ENCODE measurements around the gene C2CD3. TPM values are rescaled to one million over a fixed set of nuclear protein-coding genes. Genes with fewer than 3 reads are reported as not detected.

Gene C2CD3
- total and polyA plus RNA-seq, 4 donors, result 3.1 to 14.5 (median 6.7) TPM

- H3K4me3 ChIP-seq (ENCODE audit: low read depth in 1 of 3, low read length in 3 of 3), result no peak overlapping the region
- no peak overlapping the region for H3K9ac ChIP-seq (ENCODE audit: low read depth in 1 of 2, low read length in 2 of 2)
- no peaks in the 10 kb centered on the region for H3K27me3 ChIP-seq (ENCODE audit: control insufficient read depth in 4 of 4, insufficient read depth in 4 of 4, low read length in 3 of 4)
- H3K9me3 ChIP-seq (ENCODE audit: control insufficient read depth in 4 of 4, low read length in 3 of 4), result no peaks in the 10 kb centered on the region
- H3K4me1 ChIP-seq (ENCODE audit: control insufficient read depth in 4 of 4, insufficient read depth in 4 of 4, low read length in 3 of 4), result no peaks in the 10 kb centered on the region
- no peak overlapping the region for H3K27ac ChIP-seq (ENCODE audit: low read depth in 1 of 2, low read length in 2 of 2)
- peaks cover 7 to 23% (median 13%) of the 10 kb centered on the region in 4 donors for H3K36me3 ChIP-seq (ENCODE audit: control insufficient read depth in 4 of 4, insufficient read depth in 3 of 4, low read depth in 1 of 4, low read length in 3 of 4)
- TF ChIP-seq HNF4G (IDR thresholded peaks at IDR 0.05) (no peak), TAF1 (conservative IDR thresholded peaks at IDR 0.05) (no peak), CTCF (IDR thresholded peaks at IDR 0.05; ENCODE audit: low read depth, low read length, missing input control) (no peak), MAX (IDR thresholded peaks at IDR 0.05) (no peak), SP1 (IDR thresholded peaks at IDR 0.05) (no peak), NR2F2 (IDR thresholded peaks at IDR 0.05) (no peak), RXRA (IDR thresholded peaks at IDR 0.05) (no peak), EGR1 (IDR thresholded peaks at IDR 0.05; ENCODE audit: low read depth in 2 of 2) (no peak)
- DNase-seq (ENCODE audit: low spot score), result no peak
- 98% methylated on average over 1 of the region's 1 CpG for WGBS
Observed at GRCh38 chr11:74043450-74043849, 127.4 kb downstream of the C2CD3 start.

GRCh38 chr11:74037309-74037708, 133.5 kb downstream of the C2CD3 start:
- no peak for DNase-seq (ENCODE audit: low spot score)
- peaks cover 4 to 36% (median 22%) of the 10 kb centered on the region in 4 donors for H3K36me3 ChIP-seq (ENCODE audit: control insufficient read depth in 4 of 4, insufficient read depth in 3 of 4, low read depth in 1 of 4, low read length in 3 of 4)
- H3K27ac ChIP-seq (ENCODE audit: low read depth in 1 of 2, low read length in 2 of 2), result no peak overlapping the region
- TF ChIP-seq MAX (IDR thresholded peaks at IDR 0.05) (no peak), GABPA (IDR thresholded peaks at IDR 0.05 in 1 of 2, conservative IDR thresholded peaks at IDR 0.05 in 1 of 2) (no peak), HNF4G (IDR thresholded peaks at IDR 0.05) (no peak), TAF1 (conservative IDR thresholded peaks at IDR 0.05) (no peak), CTCF (IDR thresholded peaks at IDR 0.05; ENCODE audit: low read depth, low read length, missing input control) (no peak), REST (IDR thresholded peaks at IDR 0.05) (no peak), NR2F2 (IDR thresholded peaks at IDR 0.05) (no peak), FOXA2 (IDR thresholded peaks at IDR 0.05) (no peak), RAD21 (IDR thresholded peaks at IDR 0.05) (no peak)
- no peaks in the 10 kb centered on the region for H3K4me1 ChIP-seq (ENCODE audit: control insufficient read depth in 4 of 4, insufficient read depth in 4 of 4, low read length in 3 of 4)
- WGBS, result 96% methylated on average over 4 of the region's 4 CpGs
- no peak overlapping the region for H3K9ac ChIP-seq (ENCODE audit: low read depth in 1 of 2, low read length in 2 of 2)
- no peak overlapping the region for H3K4me3 ChIP-seq (ENCODE audit: low read depth in 1 of 3, low read length in 3 of 3)
- no peaks in the 10 kb centered on the region for H3K9me3 ChIP-seq (ENCODE audit: control insufficient read depth in 4 of 4, low read length in 3 of 4)
- H3K27me3 ChIP-seq (ENCODE audit: control insufficient read depth in 4 of 4, insufficient read depth in 4 of 4, low read length in 3 of 4), result no peaks in the 10 kb centered on the region

All from liver (tissue), 9 donors.